Prostate gland (tissue), 2 donors: ENCODE data around the gene PLXDC2. TPM values are rescaled to one million over a fixed set of nuclear protein-coding genes. Genes with fewer than 3 reads are reported as not detected.

Source experiments
- DNase-seq: peaks from one replicate; pipeline ENCODE4 v3.0.0-alpha.2; 2019; ENCODE audit warnings: low spot score
- H3K27ac ChIP-seq, 2 donors: fragments of 200-600 bp; sonication (generic); 2 replicates each; pipeline ENCODE4 v1.5.1; 2017 to 2019
- H3K27me3 ChIP-seq: fragments of 200-600 bp; sonication (generic); replicated peaks from 2 replicates; pipeline ENCODE4 v1.5.1; 2019; ENCODE audit not compliant: insufficient read depth
- H3K36me3 ChIP-seq, 2 donors: fragments of 200-600 bp; sonication (generic); 1 replicate in 1 of 2; 2 replicates in 1 of 2; pipeline versions ENCODE4 v1.5.1 to v1.8.1; 2017 to 2019
- H3K4me1 ChIP-seq: fragments of 200-600 bp; sonication (generic); replicated peaks from 2 replicates; pipeline ENCODE4 v1.5.1; 2019
- H3K4me3 ChIP-seq, 2 donors: fragments of 200-600 bp; sonication (generic); 2 replicates each; pipeline ENCODE4 v1.5.1; 2017 to 2019
- H3K9me3 ChIP-seq: fragments of 200-600 bp; sonication (generic); 2 replicates; pipeline ENCODE4 v1.5.1; 2017
- CTCF ChIP-seq, 4 experiments: fragments of 200-600 bp in 2 of 4; fragments of 450-650 bp in 2 of 4; sonication (generic) in 2 of 4; IDR thresholded peaks; 1 replicate in 3 of 4; 2 replicates in 1 of 4; pipeline ENCODE4 v1.5.1; 2016 to 2019; ENCODE audit warnings: antibody characterized with exemption in 4 of 4, mild to moderate bottlenecking in 2 of 4, moderate library complexity in 2 of 4
- POLR2A ChIP-seq: fragments of 450-650 bp; IDR thresholded peaks from one replicate; pipeline ENCODE4 v1.6.1; 2016; ENCODE audit warnings: antibody characterized with exemption, mild to moderate bottlenecking
- POLR2AphosphoS5 ChIP-seq: sonication (generic); formaldehyde crosslinking; IDR thresholded peaks from one replicate; pipeline ENCODE4 v1.6.1; 2017; ENCODE audit warnings: antibody characterized with exemption
- WGBS: methylation state at CpG from one replicate; pipeline ENCODE4 v1.1.5; 2018; 5-methylcytosine and 5-hydroxymethylcytosine counted together
- intact Hi-C: fragments of 100-400 bp; cut with DNase I; formaldehyde crosslinking; loops from one replicate; pipeline ENCODE4 v1.14.2; 2022
- total RNA-seq, 2 donors: library from RNA; depleted of rRNA; stranded (reverse); fragments of >200 nt; gene quantifications; one replicate each; pipeline ENCODE4 v1.1.0, GENCODE V29; 2016

The PLXDC2 gene
- total RNA-seq, 2 donors from 2014 or later, result 19.6 to 83.6 TPM

DNA sequence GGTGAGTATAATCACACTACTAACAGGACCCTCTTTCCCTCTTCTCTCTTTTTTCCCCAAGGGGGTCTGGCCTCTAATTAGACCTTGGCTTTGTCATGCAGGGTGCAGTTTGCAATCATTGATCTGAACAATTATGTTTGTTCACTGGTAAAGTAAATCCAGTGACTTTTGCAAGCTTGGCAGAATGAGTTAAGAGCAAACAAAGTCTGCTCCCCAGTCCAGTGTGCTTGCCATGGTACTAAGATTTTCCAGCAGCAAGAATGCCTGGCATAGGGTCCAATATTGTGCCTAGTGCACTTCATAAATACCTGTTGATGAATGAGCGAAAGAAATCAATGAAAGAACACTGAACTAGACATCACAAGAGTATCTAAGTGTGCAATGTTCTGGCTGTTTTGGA lies 43.9 kb downstream of the PLXDC2 start:
- Histone ChIP-seq H3K27me3 (no peaks in the 10 kb centered on the region), H3K36me3 (no peaks in the 10 kb centered on the region), H3K4me3 (no peak overlapping the region), H3K9me3 (no peaks in the 10 kb centered on the region), H3K27ac (no peak overlapping the region), H3K4me1 (no peaks in the 10 kb centered on the region)
- TF ChIP-seq POLR2AphosphoS5 (no peak), POLR2A (no peak), CTCF (IDR thresholded peaks at IDR 0.05) (no peak)
- intact Hi-C loops, result no loop called here
- WGBS, result 74% methylated on average over 1 of the region's 1 CpG
- no peak for DNase-seq

DNA sequence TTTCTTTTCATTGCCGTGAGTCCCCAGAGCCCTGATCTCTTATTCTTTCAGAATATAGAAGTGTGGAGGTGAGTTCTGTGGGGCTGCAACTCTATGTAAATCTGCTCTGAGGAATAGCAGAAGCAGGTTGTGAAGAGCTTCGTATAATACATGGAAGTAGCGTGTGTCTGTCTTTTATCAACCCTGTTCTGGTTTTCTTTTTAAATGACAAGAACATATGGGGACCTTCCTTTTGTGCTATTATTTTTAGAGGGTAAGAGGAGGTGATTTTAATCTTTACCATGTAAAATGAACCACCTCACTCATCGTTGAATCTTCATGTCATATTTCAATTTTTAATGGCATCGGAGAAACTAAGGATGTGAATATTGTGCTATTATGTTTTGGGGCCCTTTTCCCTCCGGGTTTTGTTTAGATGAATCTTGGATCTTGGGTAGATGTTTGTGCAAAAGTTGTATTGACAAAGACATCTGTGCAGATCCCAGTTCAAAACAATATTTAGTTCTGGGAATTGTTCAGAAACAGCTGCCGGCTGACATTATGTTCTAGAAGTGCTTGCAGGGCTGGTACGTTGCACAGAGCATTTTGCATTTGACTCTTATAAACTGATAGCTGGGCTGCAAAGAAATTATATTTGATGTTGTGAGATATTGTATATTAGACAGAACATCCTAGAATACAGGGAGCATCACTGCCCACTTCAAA lies 46.7 kb downstream of the PLXDC2 start:
- Histone ChIP-seq H3K4me1 (no peaks in the 10 kb centered on the region), H3K9me3 (no peaks in the 10 kb centered on the region), H3K36me3 (no peaks in the 10 kb centered on the region), H3K27ac (no peak overlapping the region), H3K27me3 (no peaks in the 10 kb centered on the region), H3K4me3 (no peak overlapping the region)
- no peak for TF ChIP-seq CTCF (IDR thresholded peaks at IDR 0.05)
- no peak for TF ChIP-seq POLR2AphosphoS5
- no peak for TF ChIP-seq POLR2A
- no peak for DNase-seq
- WGBS, result 67% methylated on average over 8 of the region's 8 CpGs
- intact Hi-C loops, result no loop called here

GRCh38 chr10:19865676-19866075 lies 49.4 kb downstream of the PLXDC2 start:
- Histone ChIP-seq H3K4me3 (no peak overlapping the region), H3K9me3 (no peaks in the 10 kb centered on the region), H3K27ac (no peak overlapping the region), H3K27me3 (no peaks in the 10 kb centered on the region), H3K36me3 (no peaks in the 10 kb centered on the region), H3K4me1 (no peaks in the 10 kb centered on the region)
- no peak for DNase-seq
- intact Hi-C loops, result no loop called here
- TF ChIP-seq CTCF (IDR thresholded peaks at IDR 0.05) (no peak), POLR2AphosphoS5 (no peak), POLR2A (no peak)

DNA sequence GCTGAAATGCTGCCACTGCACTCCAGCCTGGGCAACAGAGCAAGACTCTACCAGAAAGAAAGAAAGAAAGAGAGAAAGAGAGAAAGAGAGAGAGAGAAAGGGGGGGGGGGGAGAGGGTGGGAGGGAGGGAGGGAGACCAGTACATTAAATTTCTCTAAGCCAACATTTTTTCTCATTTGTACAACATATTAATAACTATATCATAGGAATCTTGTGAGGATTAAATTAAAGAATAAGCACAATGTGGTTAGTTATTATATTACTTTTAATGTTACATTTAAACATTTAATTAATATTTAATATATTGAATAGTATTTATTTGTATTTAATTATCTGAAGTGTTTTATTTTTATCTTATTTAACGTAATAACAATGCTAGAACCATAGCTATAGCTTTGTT lies 53.1 kb downstream of the PLXDC2 start:
- intact Hi-C loops, result no loop called here
- Histone ChIP-seq H3K27ac (no peak overlapping the region), H3K36me3 (no peaks in the 10 kb centered on the region), H3K4me1 (no peaks in the 10 kb centered on the region), H3K4me3 (no peak overlapping the region), H3K27me3 (no peaks in the 10 kb centered on the region), H3K9me3 (no peaks in the 10 kb centered on the region)
- 100% methylated on average over 1 of the region's 1 CpG for WGBS
- no peak for DNase-seq
- TF ChIP-seq CTCF (IDR thresholded peaks at IDR 0.05), result no peak
- TF ChIP-seq POLR2A, result no peak
- TF ChIP-seq POLR2AphosphoS5, result no peak

- intact Hi-C loops, result no loop called here
- Histone ChIP-seq H3K36me3 (no peaks in the 10 kb centered on the region), H3K27me3 (no peaks in the 10 kb centered on the region), H3K4me3 (no peak overlapping the region), H3K27ac (no peak overlapping the region), H3K4me1 (no peaks in the 10 kb centered on the region), H3K9me3 (no peaks in the 10 kb centered on the region)
- no peak for DNase-seq
- TF ChIP-seq POLR2A (no peak), CTCF (IDR thresholded peaks at IDR 0.05) (no peak), POLR2AphosphoS5 (no peak)
- WGBS, result 84% methylated on average over 11 of the region's 11 CpGs
These were observed 56.5 kb downstream of the PLXDC2 start for GRCh38 chr10:19872504-19873271.
